Loucy (cell line): Measurements from ENCODE around the gene RHBDF2.

Experiments
- CTCF ChIP-seq: fragments of 200-600 bp; sonication (generic); conservative IDR thresholded peaks from 2 replicates; pipeline ENCODE4 v1.5.1; 2014; ENCODE audit warnings: mild to moderate bottlenecking, antibody characterized with exemption, low read length
- EZH2phosphoT487 ChIP-seq: fragments of 200-600 bp; IDR thresholded peaks from 2 replicates; pipeline ENCODE4 v1.6.1; 2018; ENCODE audit warnings: antibody characterized with exemption, mild to moderate bottlenecking, moderate library complexity, borderline replicate concordance

GRCh38 chr17:76540381-76541300 is 39.4 kb upstream of the RHBDF2 start:
- TF ChIP-seq CTCF = no peak
- TF ChIP-seq EZH2phosphoT487 = no peak
